ENCODE measurements around the gene HLA-B.

The HLA-B gene

DNA sequence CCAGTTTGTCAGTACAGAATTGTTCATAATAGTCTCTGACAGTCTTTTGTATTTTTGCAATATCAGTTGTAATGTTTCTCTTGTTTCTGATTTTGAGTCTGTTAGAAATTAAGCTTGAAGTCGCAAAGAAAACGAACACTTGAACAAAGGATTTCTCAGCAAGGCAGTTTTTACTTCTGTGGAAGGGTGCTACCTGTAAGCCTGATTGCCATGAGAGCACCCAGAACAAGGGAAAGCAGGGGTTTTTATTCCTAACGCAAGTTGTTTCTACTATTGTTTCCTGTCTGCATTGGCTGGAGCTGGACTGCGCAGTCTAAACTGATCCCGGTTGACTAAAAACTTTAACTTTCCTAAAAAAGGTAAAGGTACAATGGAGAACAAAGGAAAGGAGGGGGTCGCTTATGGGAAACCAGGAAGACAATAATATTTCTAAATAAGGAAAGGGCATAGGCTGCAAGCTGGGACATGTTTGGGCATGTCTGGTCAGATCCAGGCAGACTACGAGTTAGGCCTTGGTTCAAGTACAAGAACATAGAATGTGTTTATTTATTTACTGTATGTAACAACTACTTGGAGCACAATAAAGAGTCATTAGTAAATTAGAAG lies 28.5 kb downstream of the HLA-B start:
- H3K27me3 ChIP-seq (ENCODE audit: insufficient read depth, low read depth, severe bottlenecking) = peaks cover 51% of the 10 kb centered on the region
- no peaks in the 10 kb centered on the region for H3K36me3 ChIP-seq
- no peak overlapping the region; the same call in 1 of the 2 replicates for H3K27ac ChIP-seq
- H3K9me3 ChIP-seq (ENCODE audit: severe bottlenecking) = peaks cover 43% of the 10 kb centered on the region
- H3K4me3 ChIP-seq (ENCODE audit: low read depth, low read length) = no peak overlapping the region
- TF ChIP-seq, protein P1, sequence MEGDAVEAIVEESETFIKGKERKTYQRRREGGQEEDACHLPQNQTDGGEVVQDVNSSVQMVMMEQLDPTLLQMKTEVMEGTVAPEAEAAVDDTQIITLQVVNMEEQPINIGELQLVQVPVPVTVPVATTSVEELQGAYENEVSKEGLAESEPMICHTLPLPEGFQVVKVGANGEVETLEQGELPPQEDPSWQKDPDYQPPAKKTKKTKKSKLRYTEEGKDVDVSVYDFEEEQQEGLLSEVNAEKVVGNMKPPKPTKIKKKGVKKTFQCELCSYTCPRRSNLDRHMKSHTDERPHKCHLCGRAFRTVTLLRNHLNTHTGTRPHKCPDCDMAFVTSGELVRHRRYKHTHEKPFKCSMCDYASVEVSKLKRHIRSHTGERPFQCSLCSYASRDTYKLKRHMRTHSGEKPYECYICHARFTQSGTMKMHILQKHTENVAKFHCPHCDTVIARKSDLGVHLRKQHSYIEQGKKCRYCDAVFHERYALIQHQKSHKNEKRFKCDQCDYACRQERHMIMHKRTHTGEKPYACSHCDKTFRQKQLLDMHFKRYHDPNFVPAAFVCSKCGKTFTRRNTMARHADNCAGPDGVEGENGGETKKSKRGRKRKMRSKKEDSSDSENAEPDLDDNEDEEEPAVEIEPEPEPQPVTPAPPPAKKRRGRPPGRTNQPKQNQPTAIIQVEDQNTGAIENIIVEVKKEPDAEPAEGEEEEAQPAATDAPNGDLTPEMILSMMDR (IDR thresholded peaks at IDR 0.05; ENCODE audit: low read depth, low read length) = no peak
- DNase-seq = no peak

GRCh38 chr6:31321820-31322219 lies 35.2 kb downstream of the HLA-B start:
- Histone ChIP-seq H3K27ac (no peak overlapping the region), H3K27me3 (ENCODE audit: insufficient read depth, low read depth, severe bottlenecking) (peaks cover 38% of the 10 kb centered on the region), H3K36me3 (no peaks in the 10 kb centered on the region), H3K4me3 (ENCODE audit: low read depth, low read length) (no peak overlapping the region), H3K9me3 (ENCODE audit: severe bottlenecking) (peaks cover 6% of the 10 kb centered on the region)
- DNase-seq = peak; percentile 68
- TF ChIP-seq, protein P1 (IDR thresholded peaks at IDR 0.05; ENCODE audit: low read depth, low read length) = peak; percentile 81

GRCh38 chr6:31321005-31321707 lies 35.8 kb downstream of the HLA-B start:
- TF ChIP-seq, protein P1 (IDR thresholded peaks at IDR 0.05; ENCODE audit: low read depth, low read length) = no peak
- no peaks in the 10 kb centered on the region for H3K36me3 ChIP-seq
- H3K27ac ChIP-seq = no peak overlapping the region
- peaks cover 38% of the 10 kb centered on the region for H3K27me3 ChIP-seq (ENCODE audit: insufficient read depth, low read depth, severe bottlenecking)
- DNase-seq = no peak
- no peak overlapping the region for H3K4me3 ChIP-seq (ENCODE audit: low read depth, low read length)
- no peaks in the 10 kb centered on the region for H3K9me3 ChIP-seq (ENCODE audit: severe bottlenecking)

GRCh38 chr6:31317036-31317435 lies 39.9 kb downstream of the HLA-B start:
- Histone ChIP-seq H3K27ac (no peak overlapping the region), H3K9me3 (ENCODE audit: severe bottlenecking) (no peaks in the 10 kb centered on the region), H3K27me3 (ENCODE audit: insufficient read depth, low read depth, severe bottlenecking) (peaks cover 13% of the 10 kb centered on the region), H3K4me3 (ENCODE audit: low read depth, low read length) (no peak overlapping the region), H3K36me3 (no peaks in the 10 kb centered on the region)
- no peak for DNase-seq
- TF ChIP-seq, protein P1 (IDR thresholded peaks at IDR 0.05; ENCODE audit: low read depth, low read length) = no peak

GRCh38 chr6:31309641-31310040 lies 47.3 kb downstream of the HLA-B start:
- no peak for DNase-seq
- Histone ChIP-seq H3K9me3 (ENCODE audit: severe bottlenecking) (peaks cover 5% of the 10 kb centered on the region), H3K27me3 (ENCODE audit: insufficient read depth, low read depth, severe bottlenecking) (peaks cover 37% of the 10 kb centered on the region), H3K27ac (no peak overlapping the region), H3K4me3 (ENCODE audit: low read depth, low read length) (no peak overlapping the region), H3K36me3 (no peaks in the 10 kb centered on the region)
- TF ChIP-seq, protein P1 (IDR thresholded peaks at IDR 0.05; ENCODE audit: low read depth, low read length) = no peak
